CD4-positive, alpha-beta T cell treated with Interleukin-17A for 4 hours (primary cell): ENCODE results near the gene ARHGAP45.
A peak's percentile ranks its signal among the peaks of the same experiment; 100 is the strongest.

Experiments used
- DNase-seq: peaks from one replicate; pipeline ENCODE4 v3.0.0-alpha.2; 2020; ENCODE audit warnings: mixed read lengths

The ARHGAP45 gene

DNA sequence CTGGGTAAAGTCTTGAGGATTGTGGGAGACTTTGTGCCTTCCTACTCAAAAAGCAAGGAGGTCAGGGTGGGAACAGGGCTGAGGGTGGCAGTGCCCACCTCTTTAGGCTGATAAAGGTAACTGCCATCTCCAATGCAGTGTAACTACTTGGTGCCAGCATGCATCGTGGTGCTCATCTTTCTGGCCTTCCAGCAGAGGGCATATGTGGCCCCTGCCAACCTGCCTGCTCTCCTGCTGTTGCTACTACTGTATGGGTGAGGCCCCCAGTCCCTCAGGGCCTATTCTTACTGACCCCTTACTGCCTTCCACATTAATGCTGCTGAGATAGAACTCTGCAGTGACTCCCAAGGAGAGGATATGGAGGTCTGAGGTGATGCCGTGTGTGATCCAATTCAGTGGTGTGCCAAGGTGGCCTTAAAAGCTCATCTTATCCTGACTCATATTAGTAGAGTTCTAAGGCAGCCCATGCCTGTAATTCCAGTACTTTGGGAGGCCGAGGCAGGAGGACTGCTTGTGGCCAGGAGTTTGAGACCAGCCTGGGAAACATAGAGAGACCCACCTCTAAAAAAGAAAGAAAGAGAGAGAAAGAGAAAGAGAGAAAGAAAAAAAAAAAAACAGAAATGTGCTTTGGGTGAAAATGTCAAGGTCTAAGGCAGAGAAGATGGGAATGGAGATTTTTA lies 9.7 kb upstream of the ARHGAP45 start:
- peak; percentile 71 for DNase-seq

DNA sequence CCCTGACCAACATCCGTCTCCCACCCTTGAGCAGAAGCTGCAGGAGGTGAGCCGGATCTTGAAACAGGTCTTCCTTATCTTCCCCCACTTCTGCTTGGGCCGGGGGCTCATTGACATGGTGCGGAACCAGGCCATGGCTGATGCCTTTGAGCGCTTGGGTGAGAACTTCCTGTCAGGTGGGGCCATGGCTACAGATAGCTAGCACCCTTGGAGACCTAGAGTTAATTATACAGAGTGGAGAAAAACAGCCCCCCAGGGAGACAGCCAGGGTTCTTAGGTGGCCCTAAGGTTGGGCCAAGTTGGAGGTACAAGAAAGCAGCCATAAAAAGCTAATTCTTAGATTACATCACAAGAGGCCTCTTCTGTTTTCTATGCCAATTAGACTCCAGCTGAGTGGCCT lies 8.9 kb upstream of the ARHGAP45 start:
- peak; percentile 44 for DNase-seq

DNA sequence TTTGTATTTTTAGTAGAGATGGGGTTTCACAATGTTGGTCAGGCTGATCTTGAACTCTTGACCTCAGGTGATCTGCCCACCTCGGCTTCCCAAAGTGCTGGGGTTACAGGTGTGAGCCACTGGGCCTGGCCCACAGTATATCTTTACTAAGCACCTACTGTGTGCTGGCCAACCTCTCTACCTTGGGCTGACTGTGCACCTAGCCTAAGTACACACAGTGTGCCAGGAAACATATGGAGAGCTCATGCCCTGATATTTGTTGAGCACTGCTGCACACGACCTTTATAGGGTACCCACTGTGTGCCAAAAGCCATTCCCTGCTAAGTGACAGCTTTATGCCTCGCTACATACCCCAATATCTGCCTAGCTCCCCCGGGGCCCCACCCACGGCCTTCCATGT lies 6.3 kb upstream of the ARHGAP45 start:
- DNase-seq = no peak

DNA sequence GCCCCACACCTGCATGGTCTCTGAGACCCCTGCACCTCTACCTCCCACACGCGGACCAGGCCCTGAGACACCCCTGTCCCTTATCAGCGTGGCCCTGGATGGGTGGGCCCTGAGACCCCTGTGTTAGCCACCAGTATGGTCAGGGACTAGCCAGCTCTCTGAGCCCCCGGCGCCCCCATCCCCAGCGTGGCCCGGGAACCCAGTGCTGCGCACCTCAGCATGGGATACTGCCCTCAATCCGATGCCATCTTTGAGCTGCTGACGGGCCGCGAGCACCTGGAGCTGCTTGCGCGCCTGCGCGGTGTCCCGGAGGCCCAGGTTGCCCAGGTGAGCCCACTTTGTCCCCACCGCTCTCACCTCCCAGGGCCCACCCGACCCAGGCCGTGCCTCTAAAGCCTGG lies 5.0 kb upstream of the ARHGAP45 start:
- no peak for DNase-seq

DNA sequence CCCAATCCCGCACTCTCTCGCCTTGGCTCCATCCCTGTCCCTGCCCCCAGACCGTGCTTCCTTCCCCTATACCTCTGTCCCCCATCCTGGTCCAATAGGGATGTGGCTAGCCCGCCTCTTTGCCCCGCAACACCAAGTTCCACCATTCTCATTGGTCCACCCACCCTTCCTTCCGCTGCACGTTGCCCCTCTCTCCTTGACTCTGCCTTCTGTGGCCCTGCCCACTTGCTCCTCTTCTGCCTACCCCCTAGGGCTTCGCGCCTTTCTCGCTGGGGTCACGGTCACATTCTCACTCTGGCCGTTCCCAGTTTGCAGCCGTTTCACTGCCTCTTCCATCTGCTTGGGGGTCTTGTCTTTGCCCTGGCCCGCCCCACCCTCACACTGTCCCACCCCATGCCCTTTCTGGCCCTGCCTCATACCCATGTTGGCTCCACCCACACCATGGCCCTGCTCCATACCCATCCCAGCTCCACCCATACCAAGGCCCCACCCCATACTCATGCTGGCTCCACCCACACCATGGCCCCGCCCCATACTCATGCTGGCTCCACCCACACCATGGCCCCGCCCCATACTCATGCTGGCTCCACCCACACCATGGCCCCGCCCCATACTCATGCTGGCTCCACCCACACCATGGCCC lies 4.5 kb upstream of the ARHGAP45 start:
- DNase-seq = no peak

DNA sequence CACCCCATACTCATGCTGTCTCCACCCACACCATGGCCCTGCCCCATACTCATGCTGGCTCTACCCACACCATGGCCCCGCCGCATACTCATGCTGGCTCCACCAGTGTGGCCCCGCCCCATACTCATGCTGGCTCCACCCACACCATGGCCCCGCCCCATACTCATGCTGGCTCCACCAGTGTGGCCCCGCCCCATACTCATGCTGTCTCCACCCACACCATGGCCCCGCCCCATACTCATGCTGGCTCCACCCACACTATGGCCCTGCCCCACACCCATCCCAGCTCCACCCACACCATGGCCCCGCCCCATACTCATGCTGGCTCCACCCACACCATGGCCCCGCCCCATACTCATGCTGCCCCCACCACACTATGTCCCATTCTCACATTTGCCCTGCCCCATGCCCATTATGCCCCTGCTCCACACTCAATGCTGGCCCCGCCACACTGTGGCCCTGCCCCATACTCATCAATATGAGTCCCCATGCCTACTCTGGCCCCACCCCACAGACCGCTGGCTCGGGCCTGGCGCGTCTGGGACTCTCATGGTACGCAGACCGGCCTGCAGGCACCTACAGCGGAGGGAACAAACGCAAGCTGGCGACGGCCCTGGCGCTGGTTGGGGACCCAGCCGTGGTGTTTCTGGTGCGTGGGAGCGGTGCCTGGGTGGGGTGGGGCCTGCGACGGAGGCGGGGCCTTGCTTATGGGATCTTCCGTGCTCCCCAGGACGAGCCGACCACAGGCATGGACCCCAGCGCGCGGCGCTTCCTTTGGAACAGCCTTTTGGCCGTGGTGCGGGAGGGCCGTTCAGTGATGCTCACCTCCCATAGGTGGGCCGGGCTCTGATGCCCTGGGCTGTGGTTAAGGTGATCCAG lies 3.7 kb upstream of the ARHGAP45 start:
- no peak for DNase-seq

DNA sequence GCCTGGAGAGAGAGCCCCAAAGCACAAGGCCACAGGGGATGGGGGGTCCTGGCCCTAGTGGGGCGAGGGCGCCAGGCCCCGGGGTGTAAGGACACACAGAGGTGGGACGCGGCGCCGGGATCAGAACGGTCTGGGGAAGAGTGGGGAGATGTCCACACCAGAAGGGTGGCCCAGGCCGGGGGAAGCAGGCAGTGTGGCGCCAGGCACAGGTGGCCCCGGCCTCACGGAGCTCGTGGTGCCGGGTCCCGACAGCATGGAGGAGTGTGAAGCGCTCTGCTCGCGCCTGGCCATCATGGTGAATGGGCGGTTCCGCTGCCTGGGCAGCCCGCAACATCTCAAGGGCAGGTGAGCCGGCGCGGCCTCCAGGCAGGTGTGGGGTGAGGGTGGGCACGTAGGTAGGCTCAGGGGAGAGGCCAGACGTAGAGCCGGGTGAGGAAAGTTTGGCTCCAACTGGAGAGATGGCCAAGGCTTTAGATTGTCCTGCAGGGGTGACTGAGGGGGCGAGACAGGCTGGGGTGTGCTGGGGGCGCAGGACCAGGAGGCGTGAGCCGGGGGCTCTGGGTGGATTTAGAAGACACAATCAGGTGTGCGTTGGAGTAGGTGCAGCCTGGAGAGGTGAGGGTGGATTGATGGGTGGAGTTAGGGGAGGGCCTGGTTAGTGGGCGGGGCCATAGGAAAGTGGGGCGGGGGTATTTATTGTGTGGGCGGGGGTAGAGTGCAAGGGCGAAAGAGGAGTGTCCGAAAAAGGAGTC lies 2.9 kb upstream of the ARHGAP45 start:
- peak; percentile 32 for DNase-seq

DNA sequence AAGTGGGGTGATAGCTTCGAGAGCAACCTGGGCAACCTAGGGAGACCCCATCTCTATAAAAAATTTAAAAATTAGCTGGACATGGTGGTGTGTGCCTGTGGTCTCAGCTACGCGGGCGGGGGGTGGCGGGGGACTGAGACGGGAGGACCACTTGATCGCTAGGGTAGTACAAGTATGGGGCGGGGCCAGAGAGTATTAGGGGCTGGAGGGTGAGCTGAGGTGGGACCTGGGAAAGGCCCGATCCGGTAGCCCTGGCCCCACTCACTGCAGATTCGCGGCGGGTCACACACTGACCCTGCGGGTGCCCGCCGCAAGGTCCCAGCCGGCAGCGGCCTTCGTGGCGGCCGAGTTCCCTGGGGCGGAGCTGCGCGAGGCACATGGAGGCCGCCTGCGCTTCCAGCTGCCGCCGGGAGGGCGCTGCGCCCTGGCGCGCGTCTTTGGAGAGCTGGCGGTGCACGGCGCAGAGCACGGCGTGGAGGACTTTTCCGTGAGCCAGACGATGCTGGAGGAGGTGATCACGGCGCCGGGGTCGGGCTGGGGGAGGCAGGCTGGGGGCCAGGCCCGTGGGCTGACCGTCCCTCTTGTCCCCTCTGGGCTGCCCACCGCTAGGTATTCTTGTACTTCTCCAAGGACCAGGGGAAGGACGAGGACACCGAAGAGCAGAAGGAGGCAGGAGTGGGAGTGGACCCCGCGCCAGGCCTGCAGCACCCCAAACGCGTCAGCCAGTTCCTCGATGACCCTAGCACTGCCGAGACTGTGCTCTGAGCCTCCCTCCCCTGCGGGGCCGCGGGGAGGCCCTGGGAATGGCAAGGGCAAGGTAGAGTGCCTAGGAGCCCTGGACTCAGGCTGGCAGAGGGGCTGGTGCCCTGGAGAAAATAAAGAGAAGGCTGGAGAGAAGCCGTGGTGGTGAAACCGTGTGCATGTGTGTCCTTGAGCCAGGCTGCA lies 2.0 kb upstream of the ARHGAP45 start:
- DNase-seq = peak; percentile 83

DNA sequence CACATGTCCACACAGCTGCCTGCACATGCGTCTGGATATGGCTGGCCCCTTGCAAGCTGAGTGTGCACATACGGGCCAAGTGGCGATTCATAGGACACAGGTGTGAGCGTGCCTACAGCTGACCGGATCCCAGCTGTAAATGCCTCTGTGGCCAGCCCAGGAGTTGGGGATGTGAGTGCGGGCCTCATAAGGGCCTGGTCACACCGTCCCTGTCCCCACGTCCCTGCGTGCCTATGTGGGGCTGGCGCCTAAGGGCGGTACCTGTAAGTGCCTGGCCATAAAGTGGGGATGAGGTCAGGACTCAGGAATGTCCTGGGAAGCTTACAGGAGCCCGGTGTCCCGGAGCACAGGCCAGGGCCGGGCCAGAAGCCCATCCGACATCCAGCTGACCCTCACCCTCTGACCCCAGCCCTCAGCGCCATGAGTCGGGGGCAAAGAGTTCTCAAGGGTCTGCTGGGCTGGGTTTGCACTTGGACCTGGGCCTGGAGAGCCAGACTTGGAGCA lies 1.3 kb upstream of the ARHGAP45 start:
- DNase-seq = no peak

DNA sequence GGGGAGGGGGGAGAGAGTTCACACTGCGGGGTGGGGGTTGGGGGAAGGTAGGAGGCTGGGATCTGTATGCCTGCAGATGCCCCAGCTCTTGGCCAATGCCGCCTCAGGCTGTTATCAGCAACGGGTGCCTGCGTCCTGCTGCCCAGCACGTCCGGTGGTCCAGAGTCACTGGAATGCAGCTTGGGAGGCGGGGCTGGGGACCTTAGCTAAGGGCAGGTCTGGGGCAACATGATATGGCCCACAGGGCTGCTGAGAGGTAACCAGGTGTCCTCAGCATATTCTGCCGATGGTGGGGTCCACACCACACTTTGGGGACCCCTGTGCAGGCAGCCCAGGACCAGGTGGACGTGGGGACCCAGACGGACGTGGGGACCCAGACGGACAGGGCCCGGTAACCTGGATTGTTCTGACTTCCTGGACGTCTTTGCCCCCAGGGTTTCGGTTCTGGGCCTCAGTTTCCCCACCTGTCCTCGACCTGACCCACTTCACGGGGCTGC lies 668 bp upstream of the ARHGAP45 start:
- no peak for DNase-seq

DNA sequence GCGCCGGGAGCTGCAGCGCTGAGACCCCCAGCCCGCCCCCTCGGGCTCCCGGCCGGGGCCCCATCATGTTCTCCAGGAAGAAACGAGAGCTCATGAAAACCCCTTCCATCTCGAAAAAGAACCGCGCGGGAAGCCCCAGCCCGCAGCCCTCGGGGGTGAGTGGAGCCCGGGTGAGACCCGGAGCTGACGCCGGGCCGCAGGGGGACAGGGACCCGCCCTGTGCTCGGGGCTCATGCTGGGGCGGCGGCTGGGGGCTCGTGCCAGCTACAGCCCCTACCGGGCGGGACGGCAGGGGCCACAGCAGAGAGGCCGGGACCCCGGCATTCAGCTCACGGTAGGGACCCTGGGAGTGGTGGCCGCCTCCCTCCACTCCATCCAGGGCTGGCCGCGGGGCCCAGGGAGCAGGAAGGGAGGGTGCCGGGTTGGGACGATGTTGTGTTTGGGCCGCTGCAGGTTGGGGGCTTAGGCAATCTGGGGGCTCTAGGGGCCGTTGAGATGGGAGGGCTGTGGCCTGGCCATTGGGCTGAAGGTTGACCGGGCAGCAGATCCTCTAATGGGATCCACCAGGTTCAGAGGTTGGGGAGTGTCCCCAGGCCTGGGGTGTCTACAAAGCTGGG lies 482 bp downstream of the ARHGAP45 start:
- DNase-seq = no peak

DNA sequence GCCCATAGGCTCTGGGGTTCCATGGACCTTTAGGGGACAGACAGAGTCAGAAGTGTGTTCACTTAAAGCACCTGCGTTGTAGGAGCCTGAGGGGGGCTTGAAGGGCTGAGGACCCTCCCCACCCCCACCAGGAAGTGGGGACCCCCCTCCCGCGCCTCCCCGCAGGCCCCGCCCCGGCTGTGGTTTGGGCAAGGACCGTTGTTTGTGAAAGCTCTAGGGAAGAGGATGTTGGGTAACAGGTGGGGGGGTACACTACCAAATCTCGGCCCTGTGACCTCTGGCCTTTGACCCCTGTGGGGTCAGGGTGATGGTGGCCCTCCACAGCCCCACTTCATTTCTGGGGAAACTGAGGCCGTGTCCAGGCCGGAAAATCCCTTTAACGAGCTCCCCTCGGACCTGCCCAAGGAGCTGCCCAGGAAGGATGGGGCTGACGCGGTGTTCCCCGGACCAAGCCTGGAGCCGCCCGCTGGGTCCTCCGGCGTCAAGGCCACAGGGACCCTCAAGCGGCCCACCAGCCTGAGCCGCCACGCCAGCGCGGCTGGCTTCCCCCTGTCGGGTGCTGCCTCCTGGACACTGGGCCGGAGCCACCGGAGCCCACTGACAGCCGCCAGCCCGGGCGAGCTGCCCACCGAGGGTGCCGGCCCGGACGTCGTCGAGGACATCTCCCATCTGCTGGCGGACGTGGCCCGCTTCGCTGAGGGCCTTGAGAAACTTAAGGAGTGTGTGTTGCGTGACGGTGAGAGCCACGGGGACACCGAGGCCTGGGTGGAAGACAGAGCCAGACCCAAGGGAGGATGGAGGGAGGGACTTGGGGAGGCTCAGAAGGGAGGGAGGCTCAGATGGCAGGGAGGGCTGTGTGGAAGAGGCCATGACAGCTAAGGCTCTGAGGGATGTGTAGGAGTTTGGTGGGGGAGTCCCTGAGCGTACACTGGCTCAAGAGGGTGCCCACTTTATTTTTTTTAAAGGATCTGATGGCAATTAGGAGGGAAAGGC lies 1.3 kb downstream of the ARHGAP45 start:
- peak; percentile 89 for DNase-seq

DNA sequence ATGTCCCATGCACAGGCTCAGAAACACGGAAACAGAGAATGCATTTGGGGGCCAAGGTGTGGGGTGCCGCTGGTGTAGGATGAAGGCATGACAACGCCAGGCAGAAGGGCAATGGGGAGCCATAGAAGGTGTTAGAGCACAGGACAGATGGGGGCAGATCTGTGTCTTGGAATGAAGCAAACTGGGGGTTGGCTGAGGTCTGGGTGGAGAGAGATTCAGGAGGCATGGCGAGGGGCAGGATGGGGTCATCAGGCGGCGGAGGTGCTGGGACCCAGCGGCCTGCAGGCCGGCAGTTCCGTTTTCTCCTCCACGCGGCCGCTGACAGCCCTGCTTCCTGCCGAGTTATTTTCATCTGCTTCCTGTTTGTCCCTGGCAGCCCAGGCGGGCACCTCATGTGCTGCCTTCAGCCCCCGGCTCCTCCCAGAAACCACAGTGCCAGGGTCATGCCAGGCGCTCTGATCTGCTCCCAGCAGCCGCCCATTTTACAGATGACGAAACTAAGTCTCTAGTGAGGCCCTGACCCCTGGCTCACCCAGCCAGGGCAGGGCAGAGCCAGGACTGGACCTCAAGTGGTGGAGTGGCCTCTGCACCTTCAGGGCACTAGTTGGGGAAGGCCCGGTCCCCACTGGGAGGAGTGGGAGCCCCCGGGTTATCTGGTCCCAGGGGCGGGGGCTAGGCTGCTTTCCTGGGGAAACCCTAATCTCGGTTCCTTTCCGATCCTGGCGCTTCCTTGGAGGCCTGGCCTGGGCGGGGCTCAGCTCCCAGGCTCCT lies 2.2 kb downstream of the ARHGAP45 start:
- DNase-seq = peak; percentile 87

DNA sequence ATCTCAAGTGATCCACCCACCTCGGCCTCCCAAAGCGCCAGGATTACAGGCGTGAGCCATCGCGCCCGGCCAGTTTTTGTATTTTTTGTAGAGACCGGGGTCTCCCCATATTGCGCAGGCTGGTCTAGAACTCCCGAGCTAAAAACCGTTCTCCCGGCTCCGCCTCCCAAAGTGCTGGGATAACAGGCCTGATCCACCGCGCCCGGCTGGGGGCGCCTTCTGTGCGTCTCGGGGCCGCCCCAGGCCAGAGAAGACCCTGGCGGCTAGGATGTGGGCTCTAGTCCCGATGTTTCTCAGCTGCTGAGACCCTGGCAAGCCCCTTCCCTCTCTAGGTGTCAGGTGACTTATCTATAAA lies 3.6 kb downstream of the ARHGAP45 start:
- no peak for DNase-seq

DNA sequence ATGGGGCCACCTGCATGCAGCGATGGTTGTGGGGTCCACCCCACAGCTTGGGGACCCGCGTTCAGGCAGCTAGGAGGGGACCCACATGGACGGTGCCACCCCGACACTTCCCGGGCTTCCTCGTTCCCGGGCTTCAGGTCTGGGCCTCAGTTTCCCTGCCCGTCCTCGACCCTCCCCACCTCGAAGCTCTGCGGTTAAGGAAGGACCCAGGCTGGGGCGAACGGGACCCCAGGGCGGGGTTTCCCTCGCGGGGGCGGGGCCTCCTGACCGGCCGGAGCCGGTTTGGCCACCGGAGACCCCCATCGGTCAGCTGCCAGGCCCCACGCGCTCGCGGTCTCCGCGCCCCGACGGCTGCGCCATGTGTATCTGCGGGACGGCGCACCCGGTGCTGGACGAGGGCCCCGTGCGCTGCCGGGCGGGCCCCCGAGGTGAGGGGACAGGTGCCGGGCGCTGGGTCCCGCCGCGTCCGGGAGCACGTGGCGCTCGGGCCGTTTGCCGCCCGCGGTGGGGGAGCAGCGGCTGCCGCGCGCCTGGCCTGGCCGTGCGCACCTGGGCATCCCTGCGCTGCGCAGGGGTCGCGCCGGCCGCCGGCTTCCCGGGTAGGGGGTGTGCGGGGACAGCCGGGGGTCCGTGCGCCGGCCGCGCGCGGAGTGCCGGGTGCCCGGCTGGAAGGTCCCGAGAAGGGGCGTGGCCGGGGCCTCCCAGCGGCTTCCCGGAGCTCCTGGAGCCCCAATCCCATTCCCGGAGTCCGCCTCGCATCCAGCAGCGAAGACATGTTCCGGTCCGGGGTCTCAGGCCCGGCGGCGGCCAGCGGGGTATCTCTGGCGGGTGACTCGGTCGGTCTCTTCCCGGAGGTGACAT lies 4.2 kb downstream of the ARHGAP45 start:
- no peak for DNase-seq

DNA sequence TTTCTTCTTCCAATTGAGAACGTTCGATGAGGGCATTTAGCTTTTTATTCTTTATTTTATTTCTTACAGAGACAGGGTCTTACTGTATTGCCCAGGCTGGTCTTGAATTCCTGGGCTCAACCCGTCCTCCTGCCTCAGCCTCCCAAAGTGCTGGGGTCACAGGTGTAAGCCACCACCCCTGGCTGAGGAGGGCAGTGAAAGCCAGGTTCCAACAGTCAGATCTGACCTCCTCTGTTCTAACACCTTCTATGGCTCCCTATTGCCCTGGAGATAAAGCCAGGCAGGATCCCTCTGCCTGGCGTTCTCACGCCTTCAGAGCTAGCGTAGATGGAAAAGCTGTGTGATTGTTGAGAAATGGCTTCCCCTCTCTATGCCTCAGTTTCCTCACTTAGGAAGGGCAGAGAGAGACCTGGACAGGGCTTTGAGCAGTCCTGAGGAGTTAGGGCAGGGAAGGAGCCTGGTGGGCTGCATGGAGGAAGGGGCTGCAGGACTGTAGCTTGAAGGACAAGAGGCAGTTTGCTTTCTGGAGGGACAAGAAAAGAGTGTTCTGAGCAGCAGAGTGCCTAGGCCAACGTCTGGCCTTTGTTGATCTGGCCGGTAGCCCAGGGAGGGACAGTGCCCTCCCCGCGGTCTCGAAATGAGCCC lies 5.5 kb downstream of the ARHGAP45 start:
- DNase-seq = no peak
